Astrocyte of the cerebellum (primary cell): Measurements from ENCODE around the gene IL19.

Experiments
- DNase-seq: peaks from one replicate; pipeline ENCODE4 v3.0.0-alpha.2; 2011; ENCODE audit warnings: low read depth
- H3K4me3 ChIP-seq: 2 replicates; pipeline ENCODE4 v1.5.1; 2011; ENCODE audit warnings: mild to moderate bottlenecking, low read depth, low read length, moderate library complexity
- CTCF ChIP-seq: IDR thresholded peaks from 2 replicates; pipeline ENCODE4 v1.5.1; 2012; ENCODE audit warnings: low read length, low read depth, moderate library complexity, mild to moderate bottlenecking; ENCODE audit errors: missing control alignments
- in situ Hi-C: cut with HindIII; loops from 2 replicates; pipeline ENCODE4 v1.10.0; 2017; ENCODE audit warnings: low sequenced_read_pairs

IL19 gene

GRCh38 chr1:206875752-206876377 is 105.3 kb downstream of the IL19 start:
- TF ChIP-seq CTCF = no peak
- in situ Hi-C loops = no loop called here
- H3K4me3 ChIP-seq = no peak overlapping the region
- DNase-seq = no peak

DNA sequence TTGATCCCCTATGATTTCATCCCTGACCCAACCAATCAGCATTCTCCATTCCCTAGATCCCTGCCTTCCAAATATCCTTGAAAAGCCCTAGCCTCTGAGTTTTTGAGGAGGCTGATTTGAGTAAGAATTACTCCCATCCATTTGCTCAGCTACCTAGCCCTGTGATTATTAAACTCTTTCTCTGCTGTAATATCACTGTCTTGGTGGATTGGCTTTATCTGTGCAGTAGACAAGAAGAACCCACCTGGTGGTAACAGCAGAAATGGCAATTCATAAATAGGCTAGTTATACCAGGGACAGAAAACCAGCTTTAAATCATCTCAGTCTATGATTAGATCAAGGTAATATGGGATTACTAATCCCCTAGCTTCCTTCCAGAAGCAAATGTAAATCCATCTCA is 107.9 kb downstream of the IL19 start:
- in situ Hi-C loops = no loop called here
- no peak overlapping the region for H3K4me3 ChIP-seq
- no peak for DNase-seq
- no peak for TF ChIP-seq CTCF

DNA sequence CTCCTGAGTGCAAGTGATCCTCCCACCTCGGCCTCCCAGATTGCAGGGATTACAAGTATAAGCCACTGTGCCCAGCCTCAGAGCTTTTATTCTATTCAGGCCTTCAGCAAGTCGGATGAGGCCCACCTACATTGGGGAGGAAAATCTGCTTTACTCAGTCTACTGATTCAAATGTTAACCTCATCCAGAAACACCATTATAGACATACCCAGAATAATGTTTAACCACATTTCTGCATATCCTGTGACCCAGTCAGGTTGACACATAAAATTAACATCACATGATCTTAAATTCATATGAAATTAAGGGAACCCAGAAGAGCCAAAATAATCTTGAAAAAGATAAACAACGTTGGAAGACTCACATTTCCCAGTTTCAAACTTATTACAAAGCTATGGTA is 109.7 kb downstream of the IL19 start:
- no peak for DNase-seq
- no peak for TF ChIP-seq CTCF
- no peak overlapping the region for H3K4me3 ChIP-seq
- in situ Hi-C loops = no loop called here

DNA sequence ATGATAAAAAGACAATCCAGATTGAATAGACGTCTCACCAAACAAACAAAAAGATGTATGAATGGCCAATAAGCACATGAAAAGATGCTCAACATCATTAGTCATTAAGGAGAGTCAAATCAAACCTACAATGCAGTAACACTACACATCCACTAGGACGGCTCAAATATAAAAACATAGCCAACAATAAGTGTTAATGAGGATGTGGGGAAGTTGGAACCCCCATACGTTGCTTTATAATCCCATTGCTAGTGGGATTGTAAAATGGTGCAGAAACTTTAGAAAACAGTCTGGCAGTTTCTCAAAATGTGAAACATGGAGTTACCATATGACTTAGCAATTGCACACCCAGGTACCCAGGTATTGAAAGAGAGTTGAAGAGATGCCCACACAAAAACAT is 112.0 kb downstream of the IL19 start:
- DNase-seq = no peak
- no peak overlapping the region for H3K4me3 ChIP-seq
- in situ Hi-C loops = no loop called here
- TF ChIP-seq CTCF = no peak

- no peak for TF ChIP-seq CTCF
- in situ Hi-C loops = no loop called here
- no peak for DNase-seq
- no peak overlapping the region for H3K4me3 ChIP-seq
Observed at GRCh38 chr1:206883160-206883559, 112.6 kb downstream of the IL19 start.

GRCh38 chr1:206883876-206884275 is 113.3 kb downstream of the IL19 start:
- in situ Hi-C loops = no loop called here
- TF ChIP-seq CTCF = no peak
- DNase-seq = no peak
- no peak overlapping the region for H3K4me3 ChIP-seq
